Duodenal mucosa (tissue), 2 donors: Measurements from ENCODE around the gene PDZD2.

Source experiments
- H3K27ac ChIP-seq: one replicate; pipeline ENCODE4 v1.7.0; 2013; ENCODE audit warnings: low read depth, low read length
- H3K27me3 ChIP-seq, 2 donors: one replicate each; pipeline ENCODE4 v1.7.0; 2013; ENCODE audit warnings: low read length in 2 of 2, control low read depth in 1 of 2; ENCODE audit not compliant: insufficient read depth in 2 of 2, control insufficient read depth in 1 of 2
- H3K36me3 ChIP-seq, 2 donors: one replicate each; pipeline ENCODE4 v1.7.0; 2013; ENCODE audit warnings: low read length in 2 of 2, control low read depth in 1 of 2; ENCODE audit not compliant: insufficient read depth in 2 of 2, control insufficient read depth in 1 of 2
- H3K4me1 ChIP-seq, 2 donors: one replicate each; pipeline ENCODE4 v1.7.0; 2013; ENCODE audit warnings: low read length in 2 of 2, control low read depth in 1 of 2; ENCODE audit not compliant: insufficient read depth in 2 of 2, control insufficient read depth in 1 of 2
- H3K4me3 ChIP-seq, 2 donors: one replicate each; pipeline ENCODE4 v1.7.0; 2013; ENCODE audit warnings: low read length in 2 of 2, low read depth in 1 of 2
- H3K9ac ChIP-seq, 2 donors: one replicate each; pipeline ENCODE4 v1.7.0; 2013; ENCODE audit warnings: low read length in 2 of 2, low read depth in 1 of 2
- H3K9me3 ChIP-seq, 2 donors: one replicate each; pipeline ENCODE4 v1.7.0; 2013; ENCODE audit warnings: low read length in 2 of 2, control low read depth in 1 of 2; ENCODE audit not compliant: control insufficient read depth in 1 of 2

Gene PDZD2

DNA sequence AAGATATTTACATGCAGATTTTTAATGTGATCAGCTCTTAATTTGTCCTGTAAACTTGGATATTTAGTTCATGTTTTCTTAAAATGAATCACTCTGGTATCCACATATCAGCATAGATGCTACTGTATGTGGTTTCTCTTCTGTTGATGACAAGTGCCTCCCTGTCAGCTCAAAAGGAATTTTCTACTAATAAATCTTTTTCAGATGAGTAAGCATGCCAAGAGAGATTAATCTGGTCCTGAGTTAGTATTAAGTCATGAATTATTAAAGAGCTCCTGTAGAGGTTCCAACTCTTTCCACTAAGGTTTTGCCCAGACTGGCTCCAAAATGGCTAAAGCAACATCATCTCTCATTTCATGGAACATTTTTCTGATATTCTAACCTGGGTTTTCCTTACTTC is 406.0 kb downstream of the PDZD2 start:
- H3K36me3 ChIP-seq = no peaks in the 10 kb centered on the region
- H3K27ac ChIP-seq = no peak overlapping the region
- H3K9me3 ChIP-seq = no peaks in the 10 kb centered on the region
- H3K27me3 ChIP-seq = no peaks in the 10 kb centered on the region
- H3K9ac ChIP-seq = no peak overlapping the region
- H3K4me3 ChIP-seq = no peak overlapping the region
- no peaks in the 10 kb centered on the region for H3K4me1 ChIP-seq

DNA sequence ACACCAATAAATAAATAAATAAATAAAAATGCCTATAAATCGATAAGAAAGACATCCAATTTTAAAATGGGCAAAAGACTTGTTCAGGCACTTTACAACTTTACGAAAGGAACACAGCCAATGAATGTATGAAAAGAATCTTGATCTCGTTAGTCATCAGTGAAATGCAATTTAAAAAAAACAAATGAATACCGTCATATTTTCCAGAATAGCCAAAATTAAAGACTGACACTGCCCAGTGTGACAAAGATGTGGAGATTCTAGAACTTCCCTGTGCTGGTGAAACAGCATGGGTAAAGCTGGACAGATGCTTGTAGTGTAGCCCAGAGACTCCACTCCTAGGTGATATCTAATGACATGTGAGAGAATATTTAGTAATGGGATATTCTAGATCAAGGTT is 408.1 kb downstream of the PDZD2 start:
- Histone ChIP-seq H3K36me3 (no peaks in the 10 kb centered on the region), H3K9me3 (no peaks in the 10 kb centered on the region), H3K4me3 (no peak overlapping the region), H3K27ac (no peak overlapping the region), H3K4me1 (no peaks in the 10 kb centered on the region), H3K9ac (no peak overlapping the region), H3K27me3 (no peaks in the 10 kb centered on the region)

DNA sequence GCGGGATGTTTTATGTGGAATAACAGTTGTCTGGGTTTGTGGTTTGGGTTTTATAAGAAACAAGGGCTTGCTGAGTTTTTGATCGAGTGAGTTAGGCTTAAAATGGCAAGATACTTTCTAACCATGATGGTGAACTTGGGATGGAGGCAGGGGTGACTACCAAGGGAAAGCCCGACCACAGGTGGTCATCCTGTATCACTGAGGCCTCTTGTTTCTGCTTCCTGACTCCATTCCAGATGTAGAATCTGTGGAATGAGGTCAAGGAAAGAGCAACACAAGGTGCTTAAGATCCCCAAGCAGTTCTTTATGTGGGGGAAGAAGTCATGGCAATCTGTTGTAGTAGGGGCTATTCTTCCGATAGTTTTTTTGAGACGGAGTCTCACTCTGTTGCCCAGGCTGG is 412.9 kb downstream of the PDZD2 start:
- H3K9ac ChIP-seq = no peak overlapping the region
- H3K27me3 ChIP-seq = no peaks in the 10 kb centered on the region
- H3K27ac ChIP-seq = no peak overlapping the region
- no peaks in the 10 kb centered on the region for H3K9me3 ChIP-seq
- H3K4me1 ChIP-seq = no peaks in the 10 kb centered on the region
- H3K4me3 ChIP-seq = no peak overlapping the region
- no peaks in the 10 kb centered on the region for H3K36me3 ChIP-seq

DNA sequence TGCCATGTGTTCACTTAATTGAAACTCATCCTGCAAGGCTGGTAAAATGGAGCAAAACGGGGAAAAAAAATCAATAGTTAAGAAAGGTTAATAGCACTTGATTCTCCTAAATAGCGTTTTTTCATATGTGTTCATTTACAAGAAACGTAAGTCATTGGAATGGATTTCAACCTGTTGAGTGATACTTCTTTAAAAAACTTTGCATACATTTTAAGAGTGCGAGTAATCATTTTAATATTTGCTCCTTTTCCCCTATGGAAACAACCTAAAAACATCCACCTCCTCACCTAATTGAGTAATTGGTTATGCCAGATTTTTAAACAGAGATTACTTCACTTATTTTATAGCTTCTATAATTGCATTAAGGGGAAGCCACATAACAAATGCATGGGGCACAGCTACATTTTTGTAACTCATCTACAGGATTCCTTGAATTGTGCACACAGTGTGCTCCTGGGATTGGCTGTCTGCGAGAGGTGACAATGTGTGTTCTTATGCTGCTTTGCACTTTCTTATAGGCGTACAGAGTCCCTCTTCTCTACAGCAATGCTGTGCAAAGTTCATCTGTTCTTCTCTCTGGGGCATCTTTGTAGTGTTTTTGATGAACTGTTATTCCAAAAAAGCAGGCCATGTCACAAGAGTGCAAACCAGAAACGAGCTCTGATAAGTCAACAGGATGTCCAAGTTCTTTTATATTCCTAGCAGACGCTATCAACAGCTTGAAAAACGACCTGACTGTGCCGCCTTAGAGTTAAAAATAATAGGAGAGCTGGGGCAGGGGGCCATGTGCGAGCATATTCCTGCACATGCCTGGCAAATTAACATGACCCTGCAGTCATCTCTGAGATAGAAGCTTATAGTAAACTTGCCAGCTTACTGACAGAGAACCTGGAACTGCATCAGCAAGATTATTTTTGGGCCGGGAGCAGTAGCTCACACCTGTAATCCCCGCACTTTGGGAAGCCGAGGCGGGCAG is 417.2 kb downstream of the PDZD2 start:
- Histone ChIP-seq H3K27ac (no peak overlapping the region), H3K36me3 (no peaks in the 10 kb centered on the region), H3K4me1 (no peaks in the 10 kb centered on the region), H3K27me3 (no peaks in the 10 kb centered on the region), H3K9ac (no peak overlapping the region), H3K4me3 (no peak overlapping the region), H3K9me3 (no peaks in the 10 kb centered on the region)

DNA sequence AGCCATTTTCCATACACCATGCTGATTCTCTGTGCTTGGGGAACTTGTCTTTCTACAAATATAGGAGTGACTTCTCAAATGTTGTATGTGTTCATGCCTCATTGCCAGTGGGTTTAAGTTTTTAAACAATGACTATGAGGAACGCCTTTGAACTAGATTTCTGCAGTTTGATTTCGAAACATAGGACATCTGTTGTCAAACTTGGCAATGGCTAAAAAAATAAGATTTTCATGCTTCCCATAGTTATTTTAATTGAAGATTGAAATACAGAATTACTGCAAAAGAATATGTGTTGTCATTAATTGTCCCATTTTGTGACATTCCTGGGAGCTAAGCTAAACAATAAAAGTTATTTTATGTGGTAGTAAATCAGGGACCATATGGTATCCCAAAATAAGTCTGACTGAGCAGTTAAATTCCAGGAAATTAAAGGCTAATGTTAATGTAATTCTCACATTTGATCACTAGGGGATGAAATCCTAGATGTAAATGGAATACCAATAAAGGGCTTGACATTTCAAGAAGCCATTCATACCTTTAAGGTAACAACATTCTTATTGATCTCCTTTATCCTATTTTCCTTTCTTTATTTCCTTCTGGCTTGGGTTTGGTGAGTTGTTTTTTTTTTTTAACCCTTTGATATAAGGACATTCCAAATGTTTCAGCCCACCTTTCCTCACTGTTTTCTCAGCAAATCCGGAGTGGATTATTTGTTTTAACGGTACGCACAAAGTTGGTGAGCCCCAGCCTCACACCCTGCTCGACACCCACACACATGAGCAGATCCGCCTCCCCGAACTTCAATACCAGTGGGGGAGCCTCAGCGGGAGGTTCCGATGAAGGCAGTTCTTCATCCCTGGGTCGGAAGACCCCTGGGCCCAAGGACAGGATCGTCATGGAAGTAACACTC is 418.5 kb downstream of the PDZD2 start:
- Histone ChIP-seq H3K4me1 (no peaks in the 10 kb centered on the region), H3K27me3 (no peaks in the 10 kb centered on the region), H3K4me3 (no peak overlapping the region), H3K9me3 (no peaks in the 10 kb centered on the region), H3K36me3 (no peaks in the 10 kb centered on the region), H3K27ac (no peak overlapping the region), H3K9ac (no peak overlapping the region)

DNA sequence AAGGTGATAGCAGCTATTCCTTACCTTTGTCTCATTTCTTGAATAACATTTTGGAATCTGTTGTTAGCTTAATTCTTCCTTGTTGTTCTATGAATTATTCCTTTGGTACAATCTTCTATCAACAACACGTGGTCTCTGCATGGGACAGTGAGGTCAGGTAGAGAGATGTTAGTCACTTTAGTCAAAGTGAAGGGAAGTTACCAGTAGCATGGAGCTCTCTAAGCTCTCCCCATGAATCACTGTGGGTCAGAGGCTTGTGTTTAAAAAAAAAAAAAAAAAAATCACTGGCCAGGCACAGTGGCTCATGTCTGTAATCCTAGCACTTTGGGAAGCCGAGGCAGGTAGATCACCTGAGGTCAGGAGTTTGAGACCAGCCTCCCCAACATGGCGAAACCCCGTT is 419.2 kb downstream of the PDZD2 start:
- Histone ChIP-seq H3K9me3 (no peaks in the 10 kb centered on the region), H3K36me3 (no peaks in the 10 kb centered on the region), H3K27ac (no peak overlapping the region), H3K27me3 (no peaks in the 10 kb centered on the region), H3K9ac (no peak overlapping the region), H3K4me1 (no peaks in the 10 kb centered on the region), H3K4me3 (no peak overlapping the region)

DNA sequence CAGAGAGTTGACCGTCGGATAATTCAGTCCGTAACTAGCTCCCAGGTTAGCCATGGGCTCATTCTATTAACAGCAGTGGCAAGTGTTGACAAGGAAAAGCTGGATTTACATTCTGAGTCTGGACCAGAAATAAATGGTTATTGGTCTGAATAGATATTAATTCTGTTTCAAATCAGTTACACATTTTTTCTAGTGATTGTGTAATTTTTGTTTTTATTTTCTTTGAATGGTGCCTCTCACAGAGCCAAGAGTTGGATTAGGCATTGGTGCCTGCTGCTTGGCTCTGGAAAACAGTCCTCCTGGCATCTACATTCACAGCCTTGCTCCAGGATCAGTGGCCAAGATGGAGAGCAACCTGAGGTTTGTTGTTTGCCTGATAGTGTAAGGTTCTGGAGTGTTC is 420.1 kb downstream of the PDZD2 start:
- H3K4me1 ChIP-seq = no peaks in the 10 kb centered on the region
- no peaks in the 10 kb centered on the region for H3K27me3 ChIP-seq
- H3K27ac ChIP-seq = no peak overlapping the region
- no peaks in the 10 kb centered on the region for H3K9me3 ChIP-seq
- no peak overlapping the region for H3K9ac ChIP-seq
- H3K4me3 ChIP-seq = no peak overlapping the region
- H3K36me3 ChIP-seq = no peaks in the 10 kb centered on the region

DNA sequence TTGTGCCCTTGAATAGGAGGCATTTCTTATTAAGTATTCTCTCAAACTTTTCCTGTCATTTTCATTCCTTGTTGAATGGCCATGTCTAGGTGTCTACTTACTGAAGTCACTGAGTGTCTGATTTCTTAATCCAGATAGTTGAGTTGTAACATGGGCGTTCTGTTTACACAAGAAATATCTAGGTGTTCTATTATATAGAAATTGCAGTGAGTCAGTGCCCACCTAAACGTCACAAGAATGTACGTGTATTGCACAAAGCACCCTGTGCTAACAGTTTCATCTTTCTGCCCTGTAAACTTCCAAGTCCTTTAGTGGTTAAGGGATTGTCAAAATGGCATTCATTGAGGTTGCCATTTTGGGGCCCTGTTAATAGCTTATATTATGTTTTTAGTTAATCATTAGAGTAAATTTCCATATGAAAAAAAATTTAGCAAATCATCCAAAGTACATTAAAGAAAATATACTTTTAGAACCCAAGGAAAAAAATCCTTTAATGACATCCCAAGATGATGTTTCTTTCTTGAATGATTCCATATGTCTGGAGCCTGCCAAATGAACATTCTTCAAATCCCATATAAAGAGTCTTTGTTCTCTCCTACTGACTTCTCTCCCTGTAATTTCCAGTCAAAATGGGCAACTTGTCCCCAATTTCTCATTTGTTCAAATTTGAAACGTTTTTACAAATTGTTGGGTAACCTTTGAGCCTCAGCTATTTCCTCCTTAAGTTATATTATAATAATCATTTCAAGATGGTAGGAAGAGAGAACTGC is 421.0 kb downstream of the PDZD2 start:
- no peaks in the 10 kb centered on the region for H3K27me3 ChIP-seq
- H3K4me3 ChIP-seq = no peak overlapping the region
- H3K36me3 ChIP-seq = no peaks in the 10 kb centered on the region
- no peaks in the 10 kb centered on the region for H3K4me1 ChIP-seq
- no peaks in the 10 kb centered on the region for H3K9me3 ChIP-seq
- H3K27ac ChIP-seq = no peak overlapping the region
- H3K9ac ChIP-seq = no peak overlapping the region

DNA sequence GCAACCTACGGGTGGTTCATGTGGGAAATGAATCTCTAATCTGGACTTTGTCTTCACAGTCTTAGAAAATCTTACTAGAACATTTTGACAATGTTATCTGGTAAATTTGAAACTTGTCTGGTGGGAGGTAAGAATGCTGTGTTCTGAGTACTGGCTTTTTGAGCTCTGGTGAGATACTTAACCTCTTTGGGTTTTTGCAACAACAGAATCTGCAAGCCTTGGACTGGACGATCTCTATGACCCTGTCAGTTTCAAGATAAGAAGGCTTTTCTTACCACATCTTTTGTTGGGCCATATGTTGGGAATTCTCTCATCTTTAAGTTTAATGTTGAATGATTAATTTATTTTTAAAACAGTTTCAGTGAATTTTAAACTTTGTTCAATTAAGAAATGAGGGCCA is 422.3 kb downstream of the PDZD2 start:
- no peak overlapping the region for H3K9ac ChIP-seq
- H3K4me3 ChIP-seq = no peak overlapping the region
- H3K4me1 ChIP-seq = no peaks in the 10 kb centered on the region
- no peaks in the 10 kb centered on the region for H3K9me3 ChIP-seq
- H3K27me3 ChIP-seq = no peaks in the 10 kb centered on the region
- H3K27ac ChIP-seq = no peak overlapping the region
- H3K36me3 ChIP-seq = no peaks in the 10 kb centered on the region
